ENCODE data around the gene ARHGAP20.

ARHGAP20 gene

GRCh38 chr11:110599207-110599606 lies 113.0 kb downstream of the ARHGAP20 start:
- no peak for TF ChIP-seq CTCF (conservative IDR thresholded peaks at IDR 0.05; ENCODE audit: low read depth, low read length)
- no peak for DNase-seq (ENCODE audit: low read depth)
- no peak overlapping the region for H3K4me3 ChIP-seq (ENCODE audit: low read depth, low read length)

DNA sequence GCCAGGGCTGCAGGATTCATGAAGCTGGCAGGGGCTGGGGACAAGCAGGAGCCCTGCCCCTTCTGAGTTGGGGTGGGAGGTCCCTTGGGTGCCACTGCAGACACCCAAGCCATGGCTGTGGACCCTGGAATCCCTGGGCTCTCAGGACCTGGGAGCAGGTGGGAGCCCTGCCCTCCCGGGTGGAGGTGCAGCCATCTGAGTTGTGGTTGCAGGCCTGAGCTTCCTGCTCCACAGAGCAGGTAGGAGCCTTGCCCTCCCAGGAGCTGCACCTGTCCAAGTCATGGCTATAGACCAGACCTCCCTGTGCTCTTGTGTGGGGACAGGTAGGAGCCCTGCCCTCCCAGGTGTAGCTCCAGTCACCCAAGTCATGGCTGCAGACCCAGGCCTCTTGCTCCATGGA lies 113.5 kb downstream of the ARHGAP20 start:
- H3K4me3 ChIP-seq (ENCODE audit: low read depth, low read length), result no peak overlapping the region
- DNase-seq (ENCODE audit: low read depth), result no peak
- TF ChIP-seq CTCF (conservative IDR thresholded peaks at IDR 0.05; ENCODE audit: low read depth, low read length), result no peak

DNA sequence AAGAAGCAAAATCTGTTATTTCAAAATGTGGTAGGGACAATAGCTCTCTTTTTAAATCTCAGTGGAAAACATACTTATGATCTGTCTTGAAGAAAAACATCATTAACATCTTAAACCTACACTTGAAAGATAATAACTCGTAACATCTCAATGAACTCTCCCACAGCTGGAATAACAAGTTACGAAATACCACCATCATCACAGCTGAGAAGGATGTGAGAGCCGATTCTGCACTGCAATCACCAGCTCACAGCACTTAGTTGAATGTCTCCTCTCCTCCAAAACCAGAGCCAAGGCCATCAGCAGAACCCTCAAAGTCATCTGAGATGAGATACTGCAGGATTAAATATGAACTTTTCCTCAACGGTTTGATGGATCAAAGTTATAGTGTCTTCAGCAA lies 124.3 kb downstream of the ARHGAP20 start:
- no peak overlapping the region for H3K4me3 ChIP-seq (ENCODE audit: low read depth, low read length)
- no peak for TF ChIP-seq CTCF (conservative IDR thresholded peaks at IDR 0.05; ENCODE audit: low read depth, low read length)
- DNase-seq (ENCODE audit: low read depth), result peak; percentile 76

DNA sequence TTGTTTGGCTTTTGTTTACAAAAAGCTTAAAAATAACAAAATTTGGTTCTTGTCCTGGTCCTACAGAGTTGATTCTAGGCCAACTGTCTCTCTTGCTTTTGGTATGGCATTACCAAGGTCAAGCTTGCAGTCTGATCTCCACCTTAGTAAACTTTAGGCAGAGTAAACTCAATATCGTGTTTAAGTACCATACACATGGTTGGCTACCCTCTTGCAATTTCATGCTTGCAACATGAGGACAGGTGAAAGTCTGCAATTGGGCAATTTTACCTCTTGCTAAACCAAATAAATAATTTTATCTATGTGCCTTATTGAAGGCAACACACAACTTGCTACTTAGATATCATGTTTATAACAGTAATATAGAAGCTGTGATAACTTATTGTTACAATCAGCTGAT lies 125.1 kb downstream of the ARHGAP20 start:
- no peak for TF ChIP-seq CTCF (conservative IDR thresholded peaks at IDR 0.05; ENCODE audit: low read depth, low read length)
- no peak for DNase-seq (ENCODE audit: low read depth)
- no peak overlapping the region for H3K4me3 ChIP-seq (ENCODE audit: low read depth, low read length)

- no peak overlapping the region for H3K4me3 ChIP-seq (ENCODE audit: low read depth, low read length)
- no peak for DNase-seq (ENCODE audit: low read depth)
- TF ChIP-seq CTCF (conservative IDR thresholded peaks at IDR 0.05; ENCODE audit: low read depth, low read length), result no peak
These were observed 128.1 kb downstream of the ARHGAP20 start for GRCh38 chr11:110584150-110584549.

DNA sequence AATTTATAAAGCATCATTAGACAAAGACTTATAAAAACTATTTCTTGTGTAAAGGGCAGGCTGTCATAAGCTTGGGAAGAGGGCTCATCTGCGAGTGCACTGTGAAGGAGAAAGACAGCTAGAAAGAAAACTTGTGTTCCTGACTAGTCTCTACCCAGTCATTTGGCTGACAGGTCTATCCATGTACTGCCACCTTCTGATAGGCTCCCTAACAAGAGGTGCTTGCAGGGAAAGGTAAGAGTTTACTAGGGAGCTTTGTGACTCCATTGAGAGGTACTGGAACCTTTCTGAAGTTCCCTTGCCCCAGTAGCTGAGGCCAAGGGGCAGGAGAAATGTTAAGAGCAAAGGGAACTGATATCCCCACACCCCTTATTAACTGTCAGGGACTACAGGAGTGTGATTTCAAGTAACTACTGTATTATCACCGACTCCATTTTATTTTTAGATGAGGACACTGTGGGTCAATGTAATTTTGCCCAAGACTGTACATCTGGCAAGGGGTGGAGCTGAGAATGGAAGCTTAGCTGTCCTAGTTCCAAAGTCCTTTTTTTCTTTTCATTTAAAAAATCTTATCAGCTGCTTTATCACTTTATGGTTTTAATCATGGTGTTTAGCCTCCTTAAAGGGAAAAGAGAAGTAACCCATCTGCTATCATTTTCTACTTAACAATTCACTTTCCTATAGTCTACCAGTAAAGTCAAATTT lies 129.4 kb downstream of the ARHGAP20 start:
- no peak for DNase-seq (ENCODE audit: low read depth)
- H3K4me3 ChIP-seq (ENCODE audit: low read depth, low read length), result no peak overlapping the region
- no peak for TF ChIP-seq CTCF (conservative IDR thresholded peaks at IDR 0.05; ENCODE audit: low read depth, low read length)

- DNase-seq (ENCODE audit: low read depth), result no peak
- no peak for TF ChIP-seq CTCF (conservative IDR thresholded peaks at IDR 0.05; ENCODE audit: low read depth, low read length)
- no peak overlapping the region for H3K4me3 ChIP-seq (ENCODE audit: low read depth, low read length)
These were observed 131.7 kb downstream of the ARHGAP20 start for GRCh38 chr11:110580571-110580970.
